Stimulated activated CD4-positive, alpha-beta T cell treated with anti-CD3 and anti-CD28 coated beads, Interleukin-15, amount 100 ng/mL, for 24 hours (primary cell): Measurements from ENCODE around the gene SRPRB.

Experiments
- DNase-seq: peaks from one replicate; pipeline ENCODE4 v3.0.0-alpha.2; 2020

Gene SRPRB

GRCh38 chr3:133828576-133829309 lies 23.1 kb downstream of the SRPRB start:
- DNase-seq: no peak

DNA sequence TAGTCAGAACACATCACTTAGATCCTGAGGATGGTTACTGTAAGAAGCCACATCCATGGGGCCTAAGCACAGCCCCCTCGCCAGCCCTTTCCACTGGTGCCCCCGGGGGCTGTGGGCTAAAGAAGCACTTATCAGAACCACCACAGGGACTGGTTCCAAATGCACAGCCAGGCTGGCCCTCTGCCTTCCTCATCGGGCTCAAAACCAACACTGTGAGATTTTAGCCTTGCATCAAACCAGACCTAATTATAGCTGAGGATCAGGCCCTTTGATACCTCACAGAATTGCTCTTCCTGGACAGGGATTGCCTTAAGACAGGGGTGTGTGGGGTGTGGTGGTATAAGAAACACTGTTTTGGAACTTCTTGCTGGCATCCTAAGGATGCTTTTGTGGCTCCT lies 23.7 kb downstream of the SRPRB start:
- no peak for DNase-seq

- no peak for DNase-seq
These were observed 24.5 kb downstream of the SRPRB start for GRCh38 chr3:133830071-133830470.

DNA sequence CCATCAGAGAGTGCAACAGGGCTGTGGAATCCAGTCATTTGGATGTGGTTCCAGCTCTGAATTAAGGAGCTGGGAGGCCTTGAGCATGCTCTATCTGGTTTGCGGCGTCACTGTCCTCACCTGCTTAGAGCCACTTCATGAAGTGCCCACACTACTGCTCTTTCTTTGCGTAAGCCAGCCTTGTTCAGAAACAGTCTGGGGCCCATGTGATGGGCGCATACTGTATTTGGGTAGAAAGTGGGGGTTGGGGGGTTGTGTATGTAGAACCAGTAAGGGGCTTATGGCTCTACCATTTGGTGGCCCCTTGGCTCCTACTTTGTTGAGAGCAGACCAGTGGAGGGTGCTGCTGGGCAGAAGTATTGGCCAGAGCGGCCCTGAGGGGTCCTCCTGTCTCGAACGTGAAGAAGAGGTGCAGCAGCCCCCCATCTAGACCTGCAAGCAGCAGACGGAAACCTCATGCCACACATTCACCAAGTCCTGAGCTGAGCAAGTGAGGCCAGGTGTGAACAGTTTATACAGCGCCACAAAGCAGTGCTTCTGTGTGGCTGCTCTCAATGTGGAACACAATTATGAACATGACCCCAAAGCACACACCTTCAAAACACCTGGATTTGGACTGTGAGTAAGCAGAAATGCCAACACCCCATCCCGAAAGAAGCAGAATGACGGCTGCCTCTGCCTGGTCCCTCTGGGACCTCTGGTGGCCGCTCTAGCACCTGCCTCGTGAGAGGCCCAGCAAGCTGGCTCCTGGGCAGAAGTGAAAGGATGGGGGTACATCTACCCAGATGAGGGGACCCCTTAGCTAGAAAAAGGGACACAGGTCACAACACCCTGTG lies 26.6 kb downstream of the SRPRB start:
- DNase-seq: no peak

DNA sequence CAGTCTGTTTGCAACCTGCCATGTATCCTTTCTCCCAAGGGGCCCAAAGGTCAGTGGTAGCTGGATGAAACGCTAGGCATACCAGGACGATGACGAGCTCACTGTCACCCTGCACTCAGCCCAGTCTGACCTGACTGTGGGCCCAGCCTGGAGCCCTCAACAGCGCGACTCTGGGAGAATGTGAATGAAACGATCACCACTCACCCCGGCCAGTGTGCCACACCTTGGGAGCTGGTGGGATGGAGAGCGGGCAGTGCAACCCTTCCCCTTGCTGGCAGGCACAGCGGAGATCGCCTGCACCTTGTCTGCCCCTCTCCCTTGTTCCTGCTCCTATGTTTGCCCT lies 27.2 kb downstream of the SRPRB start:
- DNase-seq: no peak

DNA sequence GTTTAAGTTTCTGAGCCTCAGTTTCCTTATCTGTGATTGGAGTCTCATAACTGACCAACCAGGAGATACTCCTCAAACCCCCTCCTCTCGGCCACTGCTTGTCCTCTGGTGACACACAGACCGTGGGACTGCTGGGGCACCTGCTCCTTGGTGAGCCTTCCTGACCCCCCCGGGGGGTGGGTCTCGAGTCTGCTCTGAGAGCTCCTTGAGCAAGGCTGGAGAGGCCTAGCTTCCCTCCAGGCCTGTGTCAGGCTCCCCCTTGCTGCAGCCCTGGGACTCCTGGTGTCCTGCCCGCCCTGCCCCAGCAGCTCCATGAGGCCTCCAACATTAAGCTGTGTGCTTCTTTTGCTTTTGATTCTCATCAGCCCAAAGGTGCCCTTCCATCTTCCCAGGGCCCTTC lies 27.7 kb downstream of the SRPRB start:
- DNase-seq: no peak

- DNase-seq: no peak
These were observed 28.4 kb downstream of the SRPRB start for GRCh38 chr3:133833880-133834620.

DNA sequence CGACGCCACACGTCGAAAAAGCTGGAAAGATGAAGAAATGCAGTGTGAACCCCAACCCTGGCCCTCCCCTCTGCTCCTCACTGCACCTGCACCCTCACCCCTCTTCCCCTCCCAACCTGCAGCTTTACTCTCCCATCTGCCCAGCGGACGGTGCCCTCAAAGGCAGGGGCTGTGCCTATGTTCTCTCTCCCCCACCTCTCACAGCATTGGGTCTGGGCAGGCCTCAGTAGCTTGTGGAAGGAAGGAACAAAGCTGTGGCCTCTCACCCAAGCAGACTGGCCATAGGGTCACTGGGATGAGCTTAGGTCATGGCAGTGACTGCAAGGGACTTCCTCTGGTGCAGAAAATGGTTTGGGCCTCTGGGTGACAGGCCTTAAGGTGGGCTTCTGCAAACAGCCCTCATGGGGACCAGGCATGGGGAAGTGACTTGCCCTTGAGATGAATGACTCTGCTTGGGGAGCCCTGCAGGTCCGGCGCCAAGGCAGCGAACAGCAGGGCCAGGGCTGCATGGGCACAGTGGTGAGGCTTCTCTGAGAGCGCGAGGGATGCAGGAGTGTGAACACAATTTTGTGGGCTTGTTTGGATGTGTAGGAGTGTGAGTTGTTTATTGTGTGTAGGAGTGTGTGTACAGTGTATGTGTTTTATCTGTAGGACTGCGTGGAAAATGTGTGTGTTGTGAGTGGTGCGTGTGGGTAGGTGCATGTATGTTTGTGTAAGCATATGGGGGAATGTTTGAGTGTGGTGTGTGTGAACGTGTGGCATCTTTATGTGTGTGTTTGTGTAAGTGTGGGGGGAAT lies 29.2 kb downstream of the SRPRB start:
- no peak for DNase-seq

- DNase-seq: no peak
These were observed 29.8 kb downstream of the SRPRB start for GRCh38 chr3:133835418-133835743.

DNA sequence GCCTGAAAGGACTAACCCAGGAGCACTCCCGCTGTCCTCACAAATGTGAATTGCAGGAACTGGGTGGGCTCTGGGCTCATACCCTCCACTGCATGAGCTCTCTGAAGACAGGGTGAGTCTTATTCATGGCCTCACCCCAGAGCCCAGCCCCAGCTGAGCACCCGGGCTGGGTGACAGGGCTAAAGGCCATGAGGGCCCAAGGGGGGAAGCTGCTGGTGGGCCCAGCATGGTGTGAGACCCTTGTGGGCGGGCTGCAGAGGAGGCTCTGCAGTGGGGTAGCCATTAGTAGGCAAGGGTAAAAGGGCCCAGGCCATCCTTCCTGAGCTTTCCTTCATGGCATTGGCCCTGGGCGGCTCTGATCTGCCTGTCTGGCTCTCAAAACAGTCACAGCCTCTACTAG lies 30.3 kb downstream of the SRPRB start:
- no peak for DNase-seq

GRCh38 chr3:133836497-133837158 lies 31.0 kb downstream of the SRPRB start:
- no peak for DNase-seq

GRCh38 chr3:133837487-133838295 lies 32.1 kb downstream of the SRPRB start:
- DNase-seq: no peak

GRCh38 chr3:133838296-133838789 lies 32.7 kb downstream of the SRPRB start:
- no peak for DNase-seq

DNA sequence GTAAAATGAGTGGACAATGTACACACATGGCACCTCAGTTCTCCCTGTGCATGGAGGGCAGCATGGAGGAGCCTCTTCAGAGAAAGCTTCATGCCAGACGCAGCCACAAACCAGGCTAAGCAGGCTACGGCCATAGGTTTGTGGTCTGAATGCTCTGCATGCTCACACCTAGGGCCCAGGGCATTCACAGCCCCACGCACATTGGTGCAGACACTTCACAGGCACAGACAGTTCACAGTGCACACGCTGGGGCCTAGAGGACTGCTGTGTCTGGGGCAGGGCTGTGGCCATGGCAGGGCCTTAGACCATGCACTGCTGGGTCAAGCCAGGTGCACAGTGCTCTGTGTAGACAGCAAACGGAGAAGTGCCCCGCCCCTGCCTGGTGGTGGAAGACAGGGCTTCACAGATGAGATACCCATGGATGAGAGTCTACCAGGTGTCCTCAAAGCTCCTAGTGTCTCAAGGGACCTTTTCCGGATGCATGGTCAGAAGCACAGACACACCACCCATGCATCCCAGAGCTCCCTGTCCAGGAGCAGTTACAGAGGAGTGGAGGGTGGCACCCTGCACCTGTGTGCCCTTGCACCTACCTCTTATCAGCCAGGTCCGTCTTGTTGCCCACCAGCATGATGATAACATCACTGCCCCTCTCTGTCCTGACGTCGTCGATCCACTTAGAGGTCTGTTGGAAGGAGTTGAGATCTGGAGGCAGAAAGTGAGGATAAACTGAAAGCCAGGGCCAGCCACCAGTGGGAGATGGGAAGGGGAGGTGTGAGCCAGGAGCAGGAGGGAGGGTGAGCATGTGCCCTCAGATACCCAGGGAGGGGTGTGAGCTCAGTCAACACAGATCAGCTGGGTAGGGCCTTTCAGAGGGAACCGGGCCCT lies 33.5 kb downstream of the SRPRB start:
- no peak for DNase-seq

- DNase-seq: no peak
These were observed 34.6 kb downstream of the SRPRB start for GRCh38 chr3:133840055-133840737.

GRCh38 chr3:133840767-133841166 lies 35.2 kb downstream of the SRPRB start:
- DNase-seq: no peak

DNA sequence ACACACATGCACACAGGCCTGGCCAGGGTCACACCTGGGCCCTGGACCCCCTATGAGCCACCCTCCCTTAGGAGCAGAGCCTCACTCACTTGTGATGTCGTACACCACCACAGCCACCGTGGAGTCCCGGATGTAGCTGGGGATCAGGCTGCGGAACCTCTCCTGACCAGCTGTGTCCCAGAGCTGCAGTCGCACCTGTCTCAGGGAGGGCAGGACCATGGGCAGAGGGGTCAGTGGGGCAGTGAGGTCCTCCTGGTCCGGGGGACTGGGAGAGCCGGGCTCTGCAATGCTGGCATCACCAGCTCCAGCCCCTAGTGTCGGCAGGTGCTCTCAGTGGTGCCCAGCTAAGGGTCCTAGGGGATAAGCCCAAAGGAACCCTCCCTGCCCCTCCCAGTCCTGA lies 35.6 kb downstream of the SRPRB start:
- DNase-seq: no peak

DNA sequence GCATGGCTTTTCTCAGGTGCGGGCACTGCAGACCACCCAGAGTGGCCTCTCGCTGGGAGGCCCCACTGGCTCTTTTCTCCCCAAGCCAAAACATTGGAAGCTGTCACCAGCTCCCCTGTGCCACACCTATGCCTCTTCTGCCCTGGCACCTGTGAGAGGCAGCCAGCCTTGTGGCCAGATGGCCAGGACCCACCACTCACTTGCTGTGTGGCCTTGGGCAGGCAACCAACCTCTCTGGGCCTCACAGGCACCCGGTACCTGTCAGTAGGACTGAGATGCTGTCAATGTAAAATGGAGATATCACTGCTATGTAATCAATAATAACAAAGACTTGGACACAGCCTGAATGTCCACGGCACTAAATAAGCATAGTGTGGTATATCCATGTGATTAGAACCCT lies 36.5 kb downstream of the SRPRB start:
- no peak for DNase-seq

- no peak for DNase-seq
These were observed 38.0 kb downstream of the SRPRB start for GRCh38 chr3:133843634-133844033.

DNA sequence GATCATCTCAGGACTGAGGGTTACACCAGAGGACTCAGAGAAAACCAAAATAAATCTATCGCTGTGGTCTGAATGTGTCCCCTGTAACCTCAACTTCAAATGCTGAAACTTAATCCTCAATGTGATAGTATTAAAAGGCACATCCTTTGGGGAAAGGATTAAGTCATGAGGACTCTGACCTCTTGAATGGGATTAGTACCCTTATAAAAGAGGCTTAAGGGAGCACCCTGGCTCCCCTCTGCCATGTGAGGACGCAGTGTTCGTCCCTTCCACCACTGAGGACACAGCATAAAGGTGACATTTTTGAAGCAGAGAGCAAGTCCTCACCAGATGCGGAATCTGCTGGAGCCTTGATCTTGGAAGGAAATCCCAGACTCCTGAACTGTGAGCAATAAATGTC lies 39.5 kb downstream of the SRPRB start:
- DNase-seq: no peak
